ENCODE measurements around the gene ZNF516.

Gene ZNF516

DNA sequence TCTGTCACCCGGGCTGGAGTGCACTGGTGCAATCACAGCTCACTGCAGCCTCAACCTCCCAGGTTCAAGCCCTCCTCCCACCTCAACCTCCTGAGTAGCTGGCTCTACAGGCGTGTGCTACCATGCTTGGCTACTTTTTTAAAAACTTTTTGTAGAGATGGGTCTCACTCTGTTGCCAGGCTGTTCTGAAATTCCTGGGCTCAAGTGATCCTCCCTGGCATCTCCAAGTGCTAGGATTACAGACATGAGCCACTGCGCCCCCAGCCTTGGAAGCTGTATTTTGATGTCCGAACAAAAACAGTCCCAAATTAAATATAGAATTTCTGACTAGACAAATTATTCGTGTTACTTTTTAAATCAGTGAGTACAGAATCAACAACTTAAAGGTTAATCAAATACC is 97.4 kb downstream of the ZNF516 start:
- Histone ChIP-seq H3K4me1 (peaks cover 2% of the 10 kb centered on the region), H3K36me3 (ENCODE audit: control insufficient read depth, insufficient read depth, low read length) (no peaks in the 10 kb centered on the region), H3K79me2 (peaks cover 8% of the 10 kb centered on the region), H3K9ac (no peak overlapping the region), H3K27me3 (ENCODE audit: control insufficient read depth, insufficient read depth, low read length) (no peaks in the 10 kb centered on the region), H2AFZ (no peak overlapping the region), H3K4me3 (ENCODE audit: low read depth, low read length) (no peak overlapping the region), H3K4me2 (ENCODE audit: low read length) (no peak overlapping the region), H3K27ac (no peak overlapping the region), H3K9me3 (ENCODE audit: control insufficient read depth, low read length) (no peaks in the 10 kb centered on the region)
- TF ChIP-seq, protein P1, sequence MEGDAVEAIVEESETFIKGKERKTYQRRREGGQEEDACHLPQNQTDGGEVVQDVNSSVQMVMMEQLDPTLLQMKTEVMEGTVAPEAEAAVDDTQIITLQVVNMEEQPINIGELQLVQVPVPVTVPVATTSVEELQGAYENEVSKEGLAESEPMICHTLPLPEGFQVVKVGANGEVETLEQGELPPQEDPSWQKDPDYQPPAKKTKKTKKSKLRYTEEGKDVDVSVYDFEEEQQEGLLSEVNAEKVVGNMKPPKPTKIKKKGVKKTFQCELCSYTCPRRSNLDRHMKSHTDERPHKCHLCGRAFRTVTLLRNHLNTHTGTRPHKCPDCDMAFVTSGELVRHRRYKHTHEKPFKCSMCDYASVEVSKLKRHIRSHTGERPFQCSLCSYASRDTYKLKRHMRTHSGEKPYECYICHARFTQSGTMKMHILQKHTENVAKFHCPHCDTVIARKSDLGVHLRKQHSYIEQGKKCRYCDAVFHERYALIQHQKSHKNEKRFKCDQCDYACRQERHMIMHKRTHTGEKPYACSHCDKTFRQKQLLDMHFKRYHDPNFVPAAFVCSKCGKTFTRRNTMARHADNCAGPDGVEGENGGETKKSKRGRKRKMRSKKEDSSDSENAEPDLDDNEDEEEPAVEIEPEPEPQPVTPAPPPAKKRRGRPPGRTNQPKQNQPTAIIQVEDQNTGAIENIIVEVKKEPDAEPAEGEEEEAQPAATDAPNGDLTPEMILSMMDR (IDR thresholded peaks at IDR 0.05) = no peak

DNA sequence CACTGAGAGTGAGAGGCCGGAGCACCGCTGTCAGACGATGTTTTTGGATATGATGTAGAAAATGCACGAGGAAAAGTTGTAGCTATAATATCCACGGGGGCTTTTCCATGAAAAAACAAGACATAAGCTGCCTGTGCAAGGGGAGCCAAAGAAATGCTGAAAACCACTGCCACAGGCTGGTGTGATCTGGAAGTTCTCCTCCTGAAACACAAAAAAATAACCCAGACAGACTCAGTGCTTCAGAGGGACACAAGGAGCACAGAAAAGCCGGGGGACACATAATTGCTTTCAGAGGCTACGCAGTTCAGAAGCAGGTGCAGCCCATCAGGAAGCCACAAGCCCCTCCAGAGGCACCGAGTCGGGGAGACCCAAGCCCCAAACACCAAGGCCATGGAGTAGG is 98.2 kb downstream of the ZNF516 start:
- no peaks in the 10 kb centered on the region for H3K27me3 ChIP-seq (ENCODE audit: control insufficient read depth, insufficient read depth, low read length)
- peaks cover 2% of the 10 kb centered on the region for H3K4me1 ChIP-seq
- H3K9me3 ChIP-seq (ENCODE audit: control insufficient read depth, low read length) = no peaks in the 10 kb centered on the region
- H3K4me2 ChIP-seq (ENCODE audit: low read length) = no peak overlapping the region
- TF ChIP-seq, protein P1 (IDR thresholded peaks at IDR 0.05) = no peak
- no peak overlapping the region for H2AFZ ChIP-seq
- H3K79me2 ChIP-seq = peaks cover 13% of the 10 kb centered on the region
- no peak overlapping the region for H3K27ac ChIP-seq
- H3K36me3 ChIP-seq (ENCODE audit: control insufficient read depth, insufficient read depth, low read length) = no peaks in the 10 kb centered on the region
- H3K9ac ChIP-seq = no peak overlapping the region
- H3K4me3 ChIP-seq (ENCODE audit: low read depth, low read length) = no peak overlapping the region

DNA sequence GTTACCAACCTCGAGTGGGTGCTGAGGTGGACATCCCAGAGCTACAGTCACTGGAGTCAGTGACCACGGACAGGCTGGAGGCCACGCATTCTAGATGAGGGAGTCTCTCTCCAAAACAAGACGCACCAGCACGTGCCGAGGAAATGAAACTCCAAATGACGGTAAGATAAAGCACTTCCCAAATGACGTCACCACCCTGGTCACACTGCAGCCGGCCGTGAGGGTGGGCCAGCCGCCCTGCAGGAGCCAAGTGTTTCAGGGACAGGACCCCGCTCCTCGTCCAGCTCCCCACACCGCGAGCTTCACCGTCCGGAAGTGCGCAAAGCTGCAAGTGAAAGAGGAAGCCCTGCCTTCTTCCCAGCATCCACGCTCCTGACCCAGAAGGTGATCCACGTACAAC is 99.4 kb downstream of the ZNF516 start:
- no peaks in the 10 kb centered on the region for H3K27me3 ChIP-seq (ENCODE audit: control insufficient read depth, insufficient read depth, low read length)
- H3K36me3 ChIP-seq (ENCODE audit: control insufficient read depth, insufficient read depth, low read length) = no peaks in the 10 kb centered on the region
- TF ChIP-seq, protein P1 (IDR thresholded peaks at IDR 0.05) = no peak
- no peak overlapping the region for H3K9ac ChIP-seq
- H3K9me3 ChIP-seq (ENCODE audit: control insufficient read depth, low read length) = no peaks in the 10 kb centered on the region
- peaks cover 2% of the 10 kb centered on the region for H3K4me1 ChIP-seq
- no peak overlapping the region for H3K27ac ChIP-seq
- H3K4me3 ChIP-seq (ENCODE audit: low read depth, low read length) = no peak overlapping the region
- no peak overlapping the region for H2AFZ ChIP-seq
- H3K4me2 ChIP-seq (ENCODE audit: low read length) = no peak overlapping the region
- peaks cover 24% of the 10 kb centered on the region for H3K79me2 ChIP-seq

DNA sequence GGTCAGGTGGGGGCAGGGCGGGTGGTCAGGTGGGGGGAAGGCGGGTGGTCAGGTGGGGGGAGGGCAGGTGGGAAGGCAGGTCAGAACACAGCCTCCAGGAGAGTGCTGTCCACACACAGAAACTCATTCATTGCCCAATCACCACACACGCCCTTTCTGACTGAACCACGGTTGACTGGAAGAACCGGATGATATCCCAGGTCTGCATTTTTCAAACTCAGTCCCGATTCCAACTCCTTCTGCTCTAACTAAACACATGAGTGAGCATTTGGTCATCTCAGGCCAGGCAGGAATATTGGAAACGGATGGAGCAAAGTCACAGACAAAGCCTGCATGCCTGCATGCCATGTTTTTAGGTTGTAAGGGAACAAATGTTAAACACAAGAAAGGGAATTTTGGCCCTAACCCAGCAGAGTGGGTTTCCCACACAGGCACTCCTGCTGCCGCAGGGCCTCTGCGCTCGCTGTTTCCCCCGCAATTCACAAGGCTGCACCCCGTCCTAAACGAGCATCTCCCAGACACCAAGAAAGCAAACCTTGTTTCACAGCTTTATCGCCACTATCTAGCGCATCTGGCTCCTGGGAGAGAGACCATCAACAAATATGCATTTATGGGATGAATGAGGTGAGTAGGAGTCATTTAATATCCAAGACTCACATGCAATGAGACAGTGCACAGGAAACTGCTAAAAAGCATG is 100.1 kb downstream of the ZNF516 start:
- H3K4me1 ChIP-seq = peaks cover 2% of the 10 kb centered on the region
- no peak overlapping the region for H3K27ac ChIP-seq
- H3K9ac ChIP-seq = no peak overlapping the region
- no peaks in the 10 kb centered on the region for H3K9me3 ChIP-seq (ENCODE audit: control insufficient read depth, low read length)
- no peak overlapping the region for H3K4me2 ChIP-seq (ENCODE audit: low read length)
- TF ChIP-seq, protein P1 (IDR thresholded peaks at IDR 0.05) = no peak
- H3K36me3 ChIP-seq (ENCODE audit: control insufficient read depth, insufficient read depth, low read length) = no peaks in the 10 kb centered on the region
- H3K27me3 ChIP-seq (ENCODE audit: control insufficient read depth, insufficient read depth, low read length) = no peaks in the 10 kb centered on the region
- no peak overlapping the region for H3K4me3 ChIP-seq (ENCODE audit: low read depth, low read length)
- H2AFZ ChIP-seq = no peak overlapping the region
- H3K79me2 ChIP-seq = peaks cover 29% of the 10 kb centered on the region

DNA sequence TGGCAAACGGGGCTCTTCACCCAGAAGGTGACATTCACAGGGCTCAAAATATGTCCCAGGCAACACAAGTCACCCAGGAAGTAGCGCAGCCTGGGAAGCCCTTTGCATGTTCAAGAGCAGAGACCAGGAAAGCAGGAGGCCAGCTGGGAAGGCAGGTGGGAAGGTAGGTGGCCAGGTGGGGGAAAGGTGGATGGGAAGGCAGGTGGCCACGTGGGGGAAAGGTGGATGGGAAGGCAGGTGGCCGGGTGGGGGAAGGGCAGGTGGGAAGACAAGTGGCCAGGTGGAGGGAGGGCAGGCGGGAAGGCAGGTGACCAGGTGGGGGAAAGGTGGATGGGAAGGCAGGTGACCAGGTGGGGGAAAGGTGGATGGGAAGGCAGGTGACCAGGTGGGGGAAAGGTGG is 102.7 kb downstream of the ZNF516 start:
- Histone ChIP-seq H3K4me3 (ENCODE audit: low read depth, low read length) (no peak overlapping the region), H3K4me1 (peaks cover 2% of the 10 kb centered on the region), H3K9ac (no peak overlapping the region), H3K27me3 (ENCODE audit: control insufficient read depth, insufficient read depth, low read length) (no peaks in the 10 kb centered on the region), H3K36me3 (ENCODE audit: control insufficient read depth, insufficient read depth, low read length) (no peaks in the 10 kb centered on the region), H3K9me3 (ENCODE audit: control insufficient read depth, low read length) (no peaks in the 10 kb centered on the region), H3K4me2 (ENCODE audit: low read length) (no peak overlapping the region), H2AFZ (no peak overlapping the region), H3K27ac (no peak overlapping the region), H3K79me2 (peaks cover 45% of the 10 kb centered on the region)
- TF ChIP-seq, protein P1 (IDR thresholded peaks at IDR 0.05) = no peak
